Smooth muscle cell (in vitro differentiated cells): ENCODE data around the gene GPHA2. TPM values are rescaled to one million over a fixed set of nuclear protein-coding genes. Genes with fewer than 3 reads are reported as not detected.

Experiments used
- DNase-seq: peaks from one replicate; lab custom pipeline; 2025; ENCODE audit not compliant: unreplicated experiment; lab: John Stamatoyannopoulos, UW
- H2AFZ ChIP-seq: fragments of 200-600 bp; sonication (generic); 2 replicates; pipeline ENCODE4 v1.6.0; 2016; ENCODE audit warnings: antibody characterized with exemption, low read depth, mild to moderate bottlenecking
- H3F3A ChIP-seq: fragments of 200-600 bp; sonication (generic); 2 replicates; pipeline ENCODE4 v1.6.0; 2017; ENCODE audit warnings: antibody characterized with exemption, low read depth
- H3K27ac ChIP-seq: fragments of 200-600 bp; sonication (generic); 2 replicates; pipeline ENCODE4 v1.5.1; 2016; ENCODE audit warnings: low read depth, mild to moderate bottlenecking
- H3K27me3 ChIP-seq: fragments of 200-600 bp; sonication (generic); 2 replicates; pipeline ENCODE4 v1.6.1; 2016; ENCODE audit warnings: low read depth, mild to moderate bottlenecking
- H3K36me3 ChIP-seq: fragments of 200-600 bp; sonication (generic); 2 replicates; pipeline ENCODE4 v1.5.1; 2016; ENCODE audit warnings: low read depth
- H3K4me1 ChIP-seq: fragments of 200-600 bp; sonication (generic); 2 replicates; pipeline ENCODE4 v1.5.1; 2016; ENCODE audit warnings: low read depth
- H3K4me2 ChIP-seq: fragments of 200-600 bp; sonication (generic); 2 replicates; pipeline ENCODE4 v1.6.0; 2016; ENCODE audit warnings: mild to moderate bottlenecking
- H3K4me3 ChIP-seq: fragments of 200-600 bp; sonication (generic); 2 replicates; pipeline ENCODE4 v1.5.1; 2016; ENCODE audit warnings: mild to moderate bottlenecking
- H3K79me2 ChIP-seq: fragments of 200-600 bp; sonication (generic); 2 replicates; pipeline ENCODE4 v1.6.0; 2016; ENCODE audit warnings: low read depth, mild to moderate bottlenecking
- H3K9ac ChIP-seq: fragments of 200-600 bp; sonication (generic); 2 replicates; pipeline ENCODE4 v1.6.0; 2016; ENCODE audit warnings: low read depth
- H3K9me3 ChIP-seq: fragments of 200-600 bp; sonication (generic); replicated peaks from 2 replicates; pipeline ENCODE4 v1.5.1; 2016; ENCODE audit warnings: low read depth
- H4K20me1 ChIP-seq: fragments of 200-600 bp; sonication (generic); 2 replicates; pipeline ENCODE4 v1.6.0; 2016; ENCODE audit warnings: low read depth
- CTCF ChIP-seq: fragments of 200-600 bp; sonication (generic); IDR thresholded peaks from 2 replicates; pipeline ENCODE4 v1.5.1; 2017; ENCODE audit warnings: borderline replicate concordance, mild to moderate bottlenecking, antibody characterized with exemption; ENCODE audit not compliant: insufficient read depth, poor library complexity, severe bottlenecking
- WGBS: methylation state at CpG from one replicate; pipeline ENCODE4 v1.1.7; 2016; ENCODE audit warnings: low lambda C conversion rate; 5-methylcytosine and 5-hydroxymethylcytosine counted together
- polyA plus RNA-seq: library from polyadenylated mRNA; unstranded; fragments of >200 nt; fragmentation: Nextera tagmentation; extraction: Ambion mirVana; gene quantifications from 2 replicates; pipeline ENCODE4 v1.2.1, GENCODE V29; 2016
- total RNA-seq: library from RNA; depleted of rRNA; stranded (reverse); fragments of >200 nt; gene quantifications from 2 replicates; pipeline ENCODE4 v1.2.3, GENCODE V29; 2014

GPHA2 gene
- total and polyA plus RNA-seq, 2 experiments from 2014 or later, result 0.40 TPM; not detected in 1

- H3K4me3 ChIP-seq, result no peak overlapping the region
- no peaks in the 10 kb centered on the region for H3K4me1 ChIP-seq
- no peak overlapping the region for H3K9ac ChIP-seq
- H4K20me1 ChIP-seq, result no peaks in the 10 kb centered on the region
- H3K27me3 ChIP-seq, result peaks cover 20% of the 10 kb centered on the region
- H2AFZ ChIP-seq, result no peak overlapping the region
- no peak for DNase-seq
- no peak for TF ChIP-seq CTCF
- no peaks in the 10 kb centered on the region for H3K9me3 ChIP-seq
- H3K36me3 ChIP-seq, result no peaks in the 10 kb centered on the region
- H3K79me2 ChIP-seq, result no peaks in the 10 kb centered on the region
- no peak overlapping the region for H3K4me2 ChIP-seq
- WGBS, result 64% methylated on average over 5 of the region's 5 CpGs
- no peaks in the 10 kb centered on the region for H3F3A ChIP-seq
- no peak overlapping the region for H3K27ac ChIP-seq
Observed at GRCh38 chr11:64954201-64954600, 18.5 kb upstream of the GPHA2 start.

GRCh38 chr11:64951529-64951928 lies 15.8 kb upstream of the GPHA2 start:
- no peak for TF ChIP-seq CTCF
- Histone ChIP-seq H3K9me3 (no peaks in the 10 kb centered on the region), H3K27me3 (peaks cover 20% of the 10 kb centered on the region), H3K9ac (no peak overlapping the region), H3K4me3 (no peak overlapping the region), H3K27ac (no peak overlapping the region), H3K4me1 (no peaks in the 10 kb centered on the region), H3K79me2 (no peaks in the 10 kb centered on the region), H2AFZ (no peak overlapping the region), H3K4me2 (no peak overlapping the region), H3K36me3 (no peaks in the 10 kb centered on the region), H4K20me1 (no peaks in the 10 kb centered on the region), H3F3A (no peaks in the 10 kb centered on the region)
- no peak for DNase-seq
- 80% methylated on average over 4 of the region's 4 CpGs for WGBS

DNA sequence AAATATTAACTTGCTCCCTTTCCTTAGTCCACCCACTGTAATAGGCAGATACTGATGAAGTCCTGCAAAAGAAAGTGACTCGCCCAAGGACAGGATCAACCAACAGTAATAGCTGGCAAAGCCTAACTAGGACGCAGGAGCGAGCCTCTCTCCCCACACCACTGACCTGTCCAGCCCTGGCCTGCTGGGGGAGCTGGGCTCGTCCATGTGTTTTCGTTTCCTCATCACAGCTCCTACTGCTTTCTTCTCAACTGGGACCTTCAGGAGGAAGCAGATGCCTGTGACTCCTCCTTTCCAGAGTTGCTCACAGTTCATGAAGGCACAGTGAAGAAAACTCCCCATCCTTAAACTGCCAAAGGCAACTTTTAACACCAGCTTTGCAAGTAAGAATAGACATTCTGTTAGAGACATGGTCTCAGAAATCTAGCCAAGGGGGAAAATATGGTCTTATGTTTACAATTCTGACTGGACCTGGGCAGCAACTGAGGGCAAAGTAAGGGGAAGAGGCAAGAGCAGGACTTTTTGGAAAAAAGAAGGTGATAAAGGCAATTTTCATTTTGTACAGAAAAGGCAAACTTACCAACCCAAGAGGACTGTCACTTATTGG lies 11.6 kb upstream of the GPHA2 start:
- Histone ChIP-seq H3K27me3 (peaks cover 29% of the 10 kb centered on the region), H3K9me3 (no peaks in the 10 kb centered on the region), H3K27ac (no peak overlapping the region), H3F3A (no peaks in the 10 kb centered on the region), H3K4me1 (no peaks in the 10 kb centered on the region), H4K20me1 (no peaks in the 10 kb centered on the region), H3K4me2 (no peak overlapping the region), H3K9ac (no peak overlapping the region), H2AFZ (no peak overlapping the region), H3K4me3 (no peak overlapping the region), H3K36me3 (no peaks in the 10 kb centered on the region), H3K79me2 (no peaks in the 10 kb centered on the region)
- DNase-seq, result no peak
- 74% methylated on average over 5 of the region's 5 CpGs for WGBS
- TF ChIP-seq CTCF, result no peak

DNA sequence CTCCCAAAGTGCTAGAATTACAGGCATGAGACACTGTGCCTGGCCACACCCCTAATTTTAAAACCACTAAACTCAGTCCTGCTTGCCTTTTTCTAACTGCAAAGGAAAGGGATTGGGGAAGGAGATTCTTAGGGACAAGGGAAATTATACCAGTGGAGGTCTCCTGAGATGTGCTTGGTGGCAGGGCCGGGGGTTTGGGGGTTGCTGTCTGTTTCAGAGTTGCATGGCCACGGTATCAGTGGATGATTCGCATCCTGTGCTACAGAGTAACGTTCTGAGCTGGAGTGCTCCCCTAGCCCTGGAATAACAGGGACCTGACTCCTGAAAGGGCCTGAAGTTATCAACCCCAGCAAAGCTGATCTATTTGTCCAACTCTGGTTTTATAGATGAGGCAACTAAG lies 846 bp upstream of the GPHA2 start:
- peaks cover 11% of the 10 kb centered on the region for H3K4me1 ChIP-seq
- no peaks in the 10 kb centered on the region for H3K79me2 ChIP-seq
- no peak overlapping the region for H2AFZ ChIP-seq
- H4K20me1 ChIP-seq, result no peaks in the 10 kb centered on the region
- DNase-seq, result no peak
- no peak overlapping the region for H3K4me3 ChIP-seq
- no peak overlapping the region for H3K4me2 ChIP-seq
- no peaks in the 10 kb centered on the region for H3K9me3 ChIP-seq
- H3K27me3 ChIP-seq, result peaks cover 6% of the 10 kb centered on the region
- TF ChIP-seq CTCF, result no peak
- WGBS, result 64% methylated on average over 4 of the region's 4 CpGs
- H3K9ac ChIP-seq, result no peak overlapping the region
- H3K27ac ChIP-seq, result no peak overlapping the region
- H3K36me3 ChIP-seq, result peaks cover 7% of the 10 kb centered on the region
- no peaks in the 10 kb centered on the region for H3F3A ChIP-seq
